C4-2B (cell line): ENCODE data around the gene THADA.

Experiments used
- ZFX ChIP-seq: fragments of 450-650 bp; IDR thresholded peaks from 2 replicates; pipeline ENCODE4 v1.6.1; 2017
- TF ChIP-seq, protein P1 (sequence below): fragments of 450-650 bp; conservative IDR thresholded peaks from 2 replicates; pipeline ENCODE4 v1.5.1; 2017; ENCODE audit warnings: mild to moderate bottlenecking

DNA sequence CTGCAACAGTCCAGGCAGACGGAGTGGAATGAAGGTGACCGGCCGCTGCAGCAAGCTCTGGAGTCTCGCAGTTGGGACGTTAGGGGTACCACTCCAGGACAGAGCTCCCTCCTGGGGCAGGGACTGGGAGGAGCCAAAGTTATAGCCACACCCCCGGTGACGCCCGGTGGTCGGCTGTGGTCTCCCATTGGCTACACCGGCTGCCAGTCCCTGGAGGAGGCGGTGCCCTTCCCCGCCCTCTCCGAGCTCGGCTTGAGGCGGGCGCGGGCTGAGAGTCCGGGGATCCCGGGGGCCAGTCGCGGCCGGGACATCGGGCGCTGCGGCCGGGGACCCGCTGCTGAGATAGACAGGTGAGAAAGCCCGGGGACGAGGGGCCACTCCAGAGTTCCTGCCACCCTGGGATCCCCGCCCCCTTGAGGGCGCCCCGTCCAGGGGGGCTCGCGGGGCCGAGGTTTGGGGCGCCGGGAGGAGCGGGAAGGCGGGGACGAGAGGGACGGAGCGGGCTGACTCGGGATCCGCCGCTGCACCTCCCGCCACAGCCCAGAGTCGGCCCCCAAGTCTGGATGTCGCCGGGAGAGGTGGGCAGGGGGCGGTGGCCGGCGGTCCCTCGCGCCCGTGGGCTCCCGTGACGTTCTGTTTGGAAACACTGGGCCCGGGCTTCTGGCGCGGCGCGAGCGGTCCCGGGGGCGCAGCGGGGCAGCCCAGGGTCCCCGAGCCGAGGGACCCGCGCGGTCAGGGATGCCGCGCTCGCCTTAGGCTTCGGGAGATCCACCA, 41.4 kb upstream of the THADA start, which contains the start of gene PLEKHH2:
- TF ChIP-seq, protein P1, sequence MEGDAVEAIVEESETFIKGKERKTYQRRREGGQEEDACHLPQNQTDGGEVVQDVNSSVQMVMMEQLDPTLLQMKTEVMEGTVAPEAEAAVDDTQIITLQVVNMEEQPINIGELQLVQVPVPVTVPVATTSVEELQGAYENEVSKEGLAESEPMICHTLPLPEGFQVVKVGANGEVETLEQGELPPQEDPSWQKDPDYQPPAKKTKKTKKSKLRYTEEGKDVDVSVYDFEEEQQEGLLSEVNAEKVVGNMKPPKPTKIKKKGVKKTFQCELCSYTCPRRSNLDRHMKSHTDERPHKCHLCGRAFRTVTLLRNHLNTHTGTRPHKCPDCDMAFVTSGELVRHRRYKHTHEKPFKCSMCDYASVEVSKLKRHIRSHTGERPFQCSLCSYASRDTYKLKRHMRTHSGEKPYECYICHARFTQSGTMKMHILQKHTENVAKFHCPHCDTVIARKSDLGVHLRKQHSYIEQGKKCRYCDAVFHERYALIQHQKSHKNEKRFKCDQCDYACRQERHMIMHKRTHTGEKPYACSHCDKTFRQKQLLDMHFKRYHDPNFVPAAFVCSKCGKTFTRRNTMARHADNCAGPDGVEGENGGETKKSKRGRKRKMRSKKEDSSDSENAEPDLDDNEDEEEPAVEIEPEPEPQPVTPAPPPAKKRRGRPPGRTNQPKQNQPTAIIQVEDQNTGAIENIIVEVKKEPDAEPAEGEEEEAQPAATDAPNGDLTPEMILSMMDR = no peak
- TF ChIP-seq ZFX = no peak
